8988T (cell line): Measurements from ENCODE around the gene NDUFS1.
"Not testable (repeated sequence)": the region's sequence is repeated elsewhere in the genome, so short reads cannot be mapped to it uniquely, and the experiment has no call there.

Experiments used
- DNase-seq: peaks from one replicate; pipeline ENCODE4 v3.0.0; 2011

Gene NDUFS1

DNA sequence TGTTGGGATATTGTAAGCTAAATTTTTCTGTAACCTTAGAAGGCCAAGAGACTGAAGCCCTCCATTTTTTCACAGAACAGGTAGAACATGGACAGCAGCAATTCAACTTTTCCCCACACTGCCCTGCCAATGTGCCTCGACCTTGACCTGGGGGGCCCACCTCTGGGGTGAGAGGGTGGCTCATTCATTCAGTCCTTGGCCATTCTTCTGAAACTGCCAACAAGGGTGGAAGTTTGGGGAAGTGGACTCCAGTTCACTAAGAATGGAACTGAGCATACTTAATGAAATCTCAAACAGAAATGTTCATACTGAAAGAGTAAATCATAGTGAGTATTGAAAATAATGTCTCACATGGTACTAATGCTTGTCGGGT lies 1.5 kb upstream of the NDUFS1 start:
- no peak for DNase-seq

DNA sequence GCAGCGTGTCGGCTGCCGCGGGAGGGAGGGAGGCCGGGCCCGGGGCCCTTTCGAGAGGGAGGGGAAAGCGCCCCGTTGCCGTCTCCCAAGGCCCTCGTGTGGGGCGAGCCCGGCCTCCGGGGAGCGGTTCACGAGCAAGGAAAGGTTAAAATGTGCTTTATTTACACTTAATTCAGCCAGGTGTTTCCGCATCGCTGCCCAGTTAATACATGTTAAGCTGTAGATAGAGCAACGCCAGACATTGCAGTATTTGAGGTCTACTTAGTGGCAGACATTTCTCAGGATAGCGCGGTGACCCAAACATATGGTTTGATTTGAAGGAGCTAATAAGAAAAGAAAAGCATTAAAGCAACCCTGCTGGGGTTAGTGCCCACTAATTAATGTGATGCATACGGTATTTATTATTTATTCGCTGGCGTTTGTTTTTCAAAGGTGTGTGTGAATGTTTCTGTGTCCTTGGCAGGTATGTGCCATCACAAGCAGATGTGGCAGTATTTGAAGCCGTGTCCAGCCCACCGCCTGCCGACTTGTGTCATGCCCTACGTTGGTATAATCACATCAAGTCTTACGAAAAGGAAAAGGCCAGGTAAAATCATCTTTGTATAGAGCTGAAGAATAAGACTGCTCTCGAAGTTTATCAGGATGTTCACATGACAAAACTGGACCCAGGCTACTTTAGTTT lies 1.0 kb upstream of the NDUFS1 start:
- DNase-seq = peak; percentile 15

DNA sequence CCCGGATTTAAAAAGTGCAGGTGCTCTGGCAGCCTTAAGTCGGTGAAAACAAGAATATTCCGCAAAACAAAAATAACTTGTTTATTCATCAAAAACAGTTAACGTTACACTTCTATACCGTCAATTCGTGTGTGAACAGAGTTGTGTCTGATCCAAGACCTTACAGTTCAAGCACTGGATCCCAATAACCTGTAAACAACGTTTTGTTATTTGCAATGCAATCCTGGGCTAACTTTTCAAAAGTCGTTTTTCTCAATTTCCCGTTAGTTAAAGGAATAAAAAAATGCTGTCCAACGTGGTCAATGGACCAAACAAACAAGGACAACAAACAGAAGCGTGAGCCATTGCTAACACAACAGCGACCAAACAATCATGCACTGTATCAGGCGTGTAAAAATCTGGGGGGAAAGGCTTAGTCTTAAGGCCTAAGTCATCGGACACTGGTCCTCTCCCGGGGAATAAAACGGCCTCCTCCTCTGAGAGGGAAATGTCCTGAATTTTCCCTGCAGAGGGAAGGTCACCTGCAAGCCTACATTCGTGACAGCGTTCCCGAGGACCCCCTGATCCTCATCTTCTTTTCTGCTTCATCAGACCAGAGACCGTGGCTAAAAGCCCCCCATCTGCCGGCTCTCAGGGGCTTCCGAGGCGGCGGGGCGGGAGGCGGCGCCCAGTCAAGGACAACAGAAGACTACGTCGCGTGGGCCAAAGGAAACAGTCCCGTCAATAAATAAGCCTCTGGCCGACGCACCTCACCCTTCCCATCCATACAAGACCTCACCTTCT lies 490 bp downstream of the NDUFS1 start:
- DNase-seq = no peak

DNA sequence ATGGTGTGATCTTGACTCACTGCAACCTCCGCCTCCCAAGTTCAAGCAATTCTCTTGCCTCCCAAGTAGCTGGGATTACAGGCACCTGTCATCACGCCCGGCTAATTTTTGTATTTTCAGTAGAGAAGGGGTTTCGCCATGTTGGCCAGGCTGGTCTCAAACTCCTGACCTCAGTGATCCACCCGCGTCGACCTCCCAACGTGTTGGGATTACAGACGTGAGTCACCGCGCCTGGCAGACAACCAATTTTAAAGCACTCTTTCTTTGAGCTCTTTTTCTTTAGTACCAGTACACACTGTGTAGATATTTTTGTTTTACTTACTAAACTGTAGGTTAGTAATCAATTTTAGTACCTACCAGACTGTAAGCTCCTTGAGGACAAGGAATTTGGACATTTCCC lies 2.2 kb downstream of the NDUFS1 start:
- DNase-seq = not testable (repeated sequence)

DNA sequence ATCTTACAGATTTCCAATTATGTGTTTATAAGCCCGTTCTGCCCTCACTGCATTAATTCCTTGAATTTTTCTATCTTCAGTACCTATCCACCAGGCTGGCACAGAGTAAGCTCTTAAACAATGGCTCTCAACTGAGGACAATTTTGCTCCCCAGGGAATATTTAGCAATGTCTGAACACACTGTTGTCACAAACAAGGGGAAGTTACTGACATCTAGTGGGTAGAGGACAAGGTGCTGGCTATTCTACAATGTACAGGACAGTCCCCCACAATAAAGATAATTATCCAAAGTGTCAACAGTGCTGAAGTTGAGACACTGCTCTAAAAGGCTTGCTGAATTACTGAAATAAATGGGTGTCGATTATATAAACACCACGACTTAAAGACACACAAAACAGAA lies 5.0 kb downstream of the NDUFS1 start:
- peak; percentile 18 for DNase-seq

DNA sequence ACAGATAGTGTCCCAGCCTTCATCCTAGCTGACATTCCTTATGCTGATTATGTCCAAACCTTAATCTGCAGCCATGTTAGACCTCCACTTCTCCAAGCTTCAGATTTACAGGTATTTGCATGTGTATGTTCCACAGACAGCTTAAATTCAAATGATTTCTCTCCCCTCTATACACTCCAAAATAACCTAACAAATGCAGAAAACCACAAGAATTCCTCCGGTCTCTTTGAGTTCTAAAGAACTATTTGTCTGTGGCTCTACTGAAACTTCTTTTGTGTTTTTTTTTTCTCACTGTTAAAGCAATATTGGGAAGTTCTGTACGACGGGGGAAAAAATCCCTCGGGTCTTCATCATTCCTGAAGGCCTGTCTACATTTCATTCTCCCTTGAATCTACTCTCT lies 8.6 kb downstream of the NDUFS1 start:
- no peak for DNase-seq

DNA sequence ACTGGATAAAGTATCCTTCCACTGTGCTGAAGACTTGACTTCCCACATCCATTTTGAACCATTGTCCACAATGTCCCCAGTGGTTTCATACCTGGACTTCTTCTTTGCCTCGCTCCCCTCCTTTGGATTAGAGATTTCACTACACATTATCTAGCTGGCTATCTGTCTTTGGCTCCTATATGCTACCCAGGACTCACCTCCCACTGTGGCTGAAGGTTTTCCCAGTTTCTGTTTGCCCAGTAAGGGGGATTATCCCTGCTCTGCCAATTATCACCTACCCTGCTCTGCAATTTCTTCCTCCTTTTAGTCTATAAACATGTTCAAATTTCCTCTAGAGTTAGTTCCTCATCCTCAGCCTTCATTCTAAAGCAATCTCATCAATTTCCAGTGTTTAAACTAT lies 9.1 kb downstream of the NDUFS1 start:
- DNase-seq = no peak

DNA sequence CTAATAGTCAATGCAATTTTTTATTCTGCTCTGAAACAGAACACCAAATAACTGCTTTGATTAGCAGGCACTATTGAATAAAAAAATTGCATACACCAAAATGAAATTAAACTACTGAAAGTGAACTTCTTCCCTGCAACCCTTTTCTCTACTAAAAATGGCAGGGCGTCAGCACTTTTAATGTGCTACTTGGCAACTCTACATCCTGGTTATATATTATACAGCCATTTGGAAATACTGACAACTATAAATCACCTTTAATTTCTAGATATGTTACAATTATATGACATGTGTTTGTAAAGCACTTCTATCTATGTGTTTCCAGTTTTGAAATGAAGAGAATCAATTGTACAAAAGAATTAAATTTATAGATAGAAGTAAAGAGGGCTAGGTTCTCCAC lies 9.9 kb downstream of the NDUFS1 start:
- no peak for DNase-seq

DNA sequence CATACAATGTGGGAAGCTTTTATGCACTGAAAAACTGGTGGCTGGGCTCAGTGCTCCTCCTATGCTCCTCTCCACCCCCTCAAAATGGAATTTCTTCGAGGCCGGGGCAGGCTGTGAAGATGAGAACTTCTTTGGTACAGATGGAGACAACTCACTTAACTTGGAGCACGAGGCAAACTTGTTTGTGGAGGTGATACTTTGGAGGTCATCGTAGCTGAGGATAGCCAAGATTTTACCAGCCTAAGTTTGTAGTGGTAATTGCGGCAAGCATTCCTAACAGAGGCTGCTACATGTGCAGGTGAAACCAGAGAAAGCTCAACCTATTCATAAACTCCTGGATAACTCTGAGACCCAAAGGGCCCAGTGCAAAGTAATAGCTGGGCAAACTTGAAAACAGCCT lies 13.6 kb downstream of the NDUFS1 start:
- no peak for DNase-seq

DNA sequence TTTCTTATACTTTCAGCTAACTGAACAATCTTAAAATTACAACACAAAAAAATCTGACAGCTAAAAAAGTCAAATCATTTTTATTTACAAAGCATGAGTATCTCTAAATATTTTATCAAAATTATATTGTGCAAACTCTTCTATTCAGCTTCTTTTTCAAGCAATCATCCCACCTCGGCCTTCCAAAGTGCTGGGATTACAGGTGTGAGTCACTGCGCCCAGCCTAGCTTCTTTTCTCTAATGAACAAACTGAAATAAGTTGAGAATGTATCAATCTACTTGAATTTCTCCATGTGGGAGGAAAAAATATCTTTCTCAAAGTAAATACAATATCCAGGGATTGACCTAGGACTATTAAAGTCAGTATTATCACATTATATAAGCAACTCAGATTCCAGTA lies 14.9 kb downstream of the NDUFS1 start:
- DNase-seq = no peak

DNA sequence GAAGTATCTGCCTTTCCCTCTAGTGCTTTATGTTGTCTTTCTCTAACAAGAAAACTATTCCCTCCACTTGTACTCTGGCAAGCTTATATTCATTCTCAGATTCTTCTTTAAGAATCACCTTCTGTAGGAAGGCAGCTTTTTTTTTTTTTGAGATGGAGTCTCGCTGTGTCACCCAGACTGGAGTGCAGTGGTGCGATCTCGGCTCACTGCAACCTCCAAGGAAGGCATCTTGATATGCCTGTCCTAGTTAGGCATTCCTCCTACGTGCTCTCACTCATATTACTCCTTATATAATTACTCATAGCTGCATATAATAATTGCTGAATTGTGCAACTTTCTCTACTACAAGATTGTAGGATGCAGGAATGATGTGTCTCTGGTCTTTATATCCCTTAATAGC lies 15.8 kb downstream of the NDUFS1 start:
- no peak for DNase-seq

DNA sequence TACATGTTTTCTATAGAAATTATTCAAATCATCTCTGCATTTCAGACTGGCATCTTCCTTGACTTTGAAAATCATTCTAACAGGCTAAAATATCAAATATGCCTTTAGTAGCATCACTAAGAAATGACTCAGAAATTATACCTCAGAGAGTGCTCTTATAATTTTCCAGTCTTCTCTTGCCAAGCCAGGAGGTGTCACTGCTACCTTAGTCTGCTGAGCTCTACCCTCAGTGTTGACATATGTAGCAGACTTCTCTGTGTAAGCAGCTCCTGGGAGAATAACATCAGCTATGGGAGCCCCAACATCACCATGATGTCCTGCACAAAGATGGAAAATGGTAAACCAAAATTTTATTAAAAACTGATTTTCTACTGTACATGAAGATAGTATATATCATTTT lies 31.6 kb downstream of the NDUFS1 start:
- no peak for DNase-seq

DNA sequence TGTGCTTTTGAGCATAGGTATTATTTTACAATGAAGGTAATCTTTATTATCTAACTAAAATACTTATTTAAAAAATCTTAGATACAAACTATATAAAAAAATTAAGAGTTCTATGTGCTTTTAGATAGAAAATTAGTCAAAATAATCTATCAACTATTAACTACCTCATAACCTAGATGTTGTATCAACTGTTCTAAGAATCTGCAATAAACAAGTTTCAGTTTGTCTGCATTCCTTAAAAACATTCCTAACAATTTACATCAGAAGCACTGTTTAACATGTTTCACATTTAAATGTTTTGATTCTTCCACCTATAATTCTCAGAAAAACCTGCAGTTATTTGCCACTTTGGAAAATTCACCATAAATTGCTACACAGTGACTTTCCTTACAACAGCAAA lies 33.3 kb downstream of the NDUFS1 start:
- no peak for DNase-seq

DNA sequence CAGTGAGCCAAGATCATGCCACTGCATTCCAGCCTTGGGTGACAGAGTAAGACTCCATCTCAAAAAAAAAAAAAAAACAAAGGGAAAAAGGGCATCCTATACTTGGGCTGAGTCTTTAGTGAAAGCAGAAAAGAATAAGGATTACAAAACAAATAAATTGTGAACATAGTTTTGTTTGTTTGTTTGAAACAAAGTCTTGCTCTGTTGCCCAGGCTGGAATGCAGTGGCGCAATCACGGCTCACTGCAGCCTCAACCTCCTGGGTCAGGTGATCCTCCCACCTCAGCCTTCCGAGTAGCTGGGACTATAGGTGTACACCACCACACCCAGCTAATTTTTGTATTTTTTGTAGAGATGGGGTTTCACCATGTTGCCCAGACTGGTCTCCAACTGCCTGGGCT lies 36.7 kb downstream of the NDUFS1 start:
- not testable (repeated sequence) for DNase-seq

DNA sequence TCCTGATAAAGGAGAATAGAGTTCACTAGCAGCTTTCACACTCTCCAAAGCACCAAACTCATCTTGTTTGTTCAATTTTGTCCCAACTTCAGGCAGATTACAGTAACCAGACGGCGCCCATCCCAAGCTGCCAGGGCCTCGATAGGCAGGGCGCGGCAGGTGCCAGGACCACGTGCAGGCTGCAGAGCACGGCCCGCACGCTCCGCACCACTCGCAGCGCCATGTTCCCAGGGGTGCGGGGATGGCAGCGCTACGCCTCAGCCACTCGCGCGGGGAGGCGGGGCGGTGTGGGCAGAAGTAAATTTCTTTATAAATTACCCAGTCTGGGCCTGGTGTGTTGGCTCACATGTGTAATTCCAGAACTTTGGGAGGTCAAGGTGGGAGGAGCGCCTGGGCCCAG lies 43.0 kb downstream of the NDUFS1 start:
- DNase-seq = no peak

DNA sequence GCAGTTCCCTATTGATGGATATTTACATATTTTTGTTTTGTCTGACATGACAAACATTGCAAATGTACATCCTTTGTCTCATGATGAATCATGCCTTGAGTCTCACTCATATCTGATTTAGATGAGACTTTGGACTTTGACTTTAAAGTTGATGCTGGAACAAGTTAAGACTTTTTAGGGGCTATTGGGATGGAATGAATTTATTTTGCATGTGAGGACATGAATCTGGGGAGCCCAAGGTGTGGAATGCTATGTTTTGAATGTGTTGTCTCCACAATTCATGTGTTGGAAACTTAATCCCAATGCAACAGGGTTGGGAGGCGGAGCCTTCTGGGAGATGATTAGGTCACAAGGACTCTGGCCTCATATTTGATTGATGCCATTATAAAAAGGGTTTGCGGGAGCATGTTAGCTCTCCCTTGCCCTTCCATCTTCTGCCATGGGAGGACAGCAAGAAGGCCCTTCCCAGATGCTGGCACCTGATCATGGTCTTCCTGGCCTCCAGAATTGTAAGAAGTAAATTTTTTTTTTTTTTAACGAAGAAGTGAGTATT lies 44.1 kb downstream of the NDUFS1 start:
- no peak for DNase-seq

DNA sequence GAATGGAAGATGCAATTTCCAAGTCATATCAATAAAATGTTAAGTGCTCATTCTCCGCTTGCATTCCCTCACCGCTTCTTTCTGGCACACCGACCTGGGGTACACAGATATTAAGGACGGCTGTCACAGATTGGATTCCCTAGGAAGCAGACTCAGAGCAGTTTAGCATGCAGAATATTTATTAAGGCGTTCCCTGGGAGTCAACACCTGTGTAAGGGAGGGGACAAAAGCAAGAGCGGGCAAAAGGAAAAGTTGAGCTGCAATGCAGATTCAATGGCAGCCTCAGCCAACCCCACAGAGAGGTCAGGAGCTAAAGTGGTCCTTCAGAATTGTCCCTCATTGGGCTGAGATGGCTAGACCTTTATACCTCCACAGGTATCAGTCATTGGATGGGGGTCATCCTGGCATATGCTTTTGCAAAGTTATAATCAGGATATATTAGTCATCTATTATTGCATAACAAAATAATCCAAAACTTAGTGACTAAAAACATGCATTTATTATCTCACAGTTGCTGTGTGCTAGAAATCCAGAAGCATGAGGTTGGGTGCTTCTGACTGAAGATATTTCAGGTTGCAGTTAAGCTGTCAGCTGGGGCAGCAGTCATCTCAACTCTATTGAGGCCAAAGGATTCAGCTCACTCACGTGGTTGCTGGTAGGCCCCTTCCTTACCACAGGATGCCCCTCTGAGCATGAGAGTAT lies 46.2 kb downstream of the NDUFS1 start:
- DNase-seq = no peak

DNA sequence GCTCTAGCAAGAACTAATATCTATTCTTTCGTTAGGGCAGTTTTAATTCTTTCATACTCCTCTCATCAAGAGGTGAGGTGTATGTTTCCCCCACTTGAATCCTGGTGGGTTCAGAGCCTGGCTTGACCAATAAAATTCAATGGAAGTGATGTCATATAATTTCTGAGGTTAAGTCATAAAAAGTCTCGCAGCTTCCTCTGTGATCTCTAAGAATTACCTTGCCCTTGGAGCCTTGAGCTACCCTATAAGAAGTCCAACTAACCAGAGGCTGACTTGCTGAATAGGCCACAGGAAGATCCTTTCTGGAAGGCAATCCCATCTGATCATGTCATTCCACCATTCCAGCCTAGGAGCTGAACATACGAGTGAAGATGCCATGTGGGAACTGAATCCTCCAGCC lies 47.1 kb downstream of the NDUFS1 start:
- no peak for DNase-seq

DNA sequence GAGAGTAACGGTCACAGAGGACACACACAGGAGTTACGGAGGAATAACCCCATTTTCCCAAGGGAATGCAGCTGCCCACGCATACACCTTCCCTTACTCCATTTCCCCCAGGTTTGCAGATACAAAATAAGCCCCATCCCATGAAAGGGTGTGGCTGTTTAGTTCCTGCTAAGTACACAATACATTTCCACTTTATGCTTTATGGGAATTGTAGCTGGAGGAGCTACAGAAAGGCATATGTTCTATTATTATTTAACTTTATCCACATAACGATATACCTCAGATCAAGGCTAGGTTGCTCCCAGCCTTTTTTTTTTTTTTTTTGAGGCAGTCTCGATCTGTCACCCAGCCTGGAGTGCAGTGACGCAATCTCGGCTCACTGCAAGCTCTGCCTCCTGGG lies 50.5 kb downstream of the NDUFS1 start:
- no peak for DNase-seq

DNA sequence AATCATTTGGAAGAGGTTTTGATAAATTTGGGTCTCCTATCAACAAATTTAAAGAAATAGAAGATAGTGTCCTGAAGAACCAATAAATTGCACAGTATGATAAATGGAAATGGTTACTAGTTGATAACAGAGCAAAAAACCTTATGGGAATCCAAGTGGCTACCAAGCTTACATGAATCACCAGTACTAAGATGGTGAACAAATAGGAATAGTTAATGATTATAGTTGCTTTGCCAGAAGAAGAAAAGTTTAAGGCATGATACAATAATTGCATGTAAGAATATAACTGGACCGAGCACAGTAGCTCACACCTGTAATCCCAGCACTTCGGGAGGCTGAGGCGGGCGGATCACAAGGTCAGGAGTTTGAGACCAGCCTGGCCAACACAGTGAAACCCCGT lies 53.7 kb downstream of the NDUFS1 start:
- no peak for DNase-seq

DNA sequence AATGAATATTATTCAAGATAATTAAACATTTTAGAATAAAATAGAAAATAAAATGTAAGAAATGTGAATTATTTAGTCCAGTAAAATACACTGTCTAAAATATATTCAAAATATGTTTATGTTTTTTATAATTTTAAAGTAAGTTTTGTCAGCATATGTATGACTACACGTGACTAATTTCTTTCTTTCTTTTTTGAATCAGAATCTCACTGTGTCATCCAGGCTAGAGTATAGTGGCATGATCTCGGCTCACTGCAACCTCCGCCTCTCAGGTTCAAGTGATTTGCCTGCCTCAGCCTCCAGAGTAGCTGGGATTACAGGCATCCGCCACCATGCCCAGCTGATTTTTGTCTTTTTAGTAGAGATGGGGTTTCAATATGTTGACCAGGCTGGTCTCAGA lies 54.2 kb downstream of the NDUFS1 start:
- DNase-seq = no peak

DNA sequence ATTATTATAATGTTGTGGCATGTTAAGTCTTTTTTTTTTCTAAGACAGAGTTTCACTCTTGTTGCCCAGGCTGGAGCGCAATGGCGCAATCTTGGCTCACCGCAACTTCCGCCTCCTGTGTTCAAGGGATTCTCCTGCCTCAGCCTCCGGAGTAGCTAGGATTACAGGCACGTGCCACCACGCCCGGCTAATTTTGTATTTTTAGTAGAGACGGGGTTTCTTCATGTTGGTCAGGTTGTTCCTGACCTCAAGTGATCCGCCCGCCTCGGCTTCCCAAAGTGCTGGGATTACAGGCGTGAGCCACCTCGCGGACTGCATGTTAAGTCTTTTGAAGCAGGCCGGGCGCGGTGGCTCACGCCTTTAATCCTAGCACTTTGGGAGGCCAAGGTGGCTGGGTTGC lies 60.4 kb downstream of the NDUFS1 start:
- DNase-seq = not testable (repeated sequence)

DNA sequence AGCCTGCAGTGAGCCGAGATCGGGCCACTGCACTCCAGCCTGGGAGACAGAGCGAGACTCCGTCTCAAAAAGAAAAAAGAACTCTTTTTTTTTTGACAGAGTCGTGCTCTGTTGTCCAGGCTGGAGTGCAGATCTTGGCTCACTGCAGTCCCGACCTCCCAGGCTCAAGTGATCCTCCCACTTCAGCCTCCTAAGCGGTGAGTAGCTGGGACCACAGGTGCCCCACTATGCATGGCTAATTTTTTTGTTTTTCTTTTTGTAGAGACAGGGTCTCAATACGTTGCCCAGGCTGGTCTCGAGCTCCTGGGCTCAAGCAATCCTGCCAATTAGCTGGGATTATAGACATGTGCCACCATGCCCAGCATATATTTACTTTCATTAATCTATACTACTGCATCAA lies 60.8 kb downstream of the NDUFS1 start:
- DNase-seq = no peak

DNA sequence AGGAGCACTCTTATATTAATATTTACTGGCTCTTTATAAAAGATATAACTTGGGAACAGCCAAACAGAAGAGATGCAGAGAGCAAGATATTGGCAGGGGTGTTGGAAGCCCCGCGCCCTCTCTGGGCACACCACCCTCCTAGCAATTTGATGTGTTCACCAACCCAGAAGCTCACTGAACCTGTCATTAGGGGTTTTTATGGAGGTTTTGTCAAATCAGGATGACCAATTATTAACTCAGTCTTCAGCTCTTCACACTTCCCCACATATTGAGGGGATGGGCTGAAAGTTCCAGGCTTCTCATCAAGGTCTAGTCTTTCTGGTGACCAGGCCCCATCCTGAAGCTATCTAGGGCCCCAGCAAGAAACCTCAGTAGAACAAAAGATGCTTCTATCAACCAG lies 62.4 kb downstream of the NDUFS1 start:
- DNase-seq = no peak
